A549 treated with AZD2906 at 1 μM for 4 hours (cell line): ENCODE results near the gene REV1. TPM values are rescaled to one million over a fixed set of nuclear protein-coding genes. Genes with fewer than 3 reads are reported as not detected.

Experiments used
- total RNA-seq: library from RNA; stranded (reverse); fragments of 200-300 nt; extraction: Qiagen RNA extraction; gene quantifications from 5 replicates; pipeline ENCODE4 v1.2.3, GENCODE V29; 2022

REV1 gene
- total RNA-seq: 9.8 to 11.3 TPM (median 10.5 TPM) in 5 replicates

DNA sequence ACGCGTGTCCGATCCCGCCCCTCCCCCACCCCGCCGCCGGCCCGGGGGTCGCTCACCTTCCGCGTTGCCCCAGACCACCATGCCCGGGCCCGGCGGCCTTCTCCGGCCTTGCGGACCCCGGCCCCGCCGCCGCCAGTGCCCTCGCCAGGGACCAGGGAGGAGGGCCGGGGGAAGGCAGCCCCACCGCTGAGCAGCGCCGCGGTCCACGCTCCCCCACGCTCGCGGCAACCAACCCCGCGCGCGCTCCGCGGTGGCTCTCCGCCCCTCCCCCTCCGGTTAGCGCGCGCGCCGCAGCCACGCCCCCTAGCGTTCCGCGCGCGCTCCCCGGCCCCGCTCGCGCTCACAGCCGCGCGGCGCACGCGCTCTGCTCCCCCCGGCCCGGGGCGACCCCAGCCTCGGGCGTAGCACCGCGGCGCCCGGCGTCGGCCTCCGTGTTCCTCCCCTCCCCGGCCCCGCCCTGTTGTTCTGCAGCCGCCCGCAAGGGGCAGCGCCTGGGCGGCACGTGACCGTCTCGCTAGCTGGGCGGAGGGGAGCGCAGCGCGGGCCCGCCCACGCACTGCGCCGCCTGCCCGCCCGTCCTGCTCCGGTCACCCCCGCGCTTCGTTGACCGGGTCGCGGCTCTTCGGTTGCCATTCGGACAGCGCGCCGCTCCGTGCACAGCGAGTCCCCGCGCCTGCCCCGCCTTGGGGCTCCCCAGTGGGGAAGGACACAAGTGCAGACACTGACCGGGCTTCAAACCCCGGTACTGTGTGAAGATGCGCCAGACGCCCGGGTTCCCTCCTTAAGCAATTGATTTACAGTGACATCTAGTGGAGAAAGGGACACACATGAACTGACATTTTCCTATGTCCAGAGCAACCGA, at the start of gene REV1:
REV1 (minus strand) TSS at position 257 of the 862 bp plus-strand sequence. CDS start 25,042 bp downstream, outside the sequence.

Other genes with a start within 250 kb of the REV1 start
- not detected in 5 replicates for gene LYG2, start 234.4 kb downstream of the REV1 start, total RNA-seq
- 1.0 to 2.2 TPM (median 1.7 TPM) in 5 replicates for gene LYG1, start 188.8 kb downstream of the REV1 start, total RNA-seq
- 39.1 to 50.7 TPM (median 39.6 TPM) in 5 replicates for gene TXNDC9, start 153.7 kb downstream of the REV1 start, total RNA-seq
- 51.2 to 70.1 TPM (median 51.6 TPM) in 5 replicates for gene EIF5B, start 152.6 kb downstream of the REV1 start, total RNA-seq